Lung (tissue), 12 donors: ENCODE results near the gene LGI4. TPM values are rescaled to one million over a fixed set of nuclear protein-coding genes. Genes with fewer than 3 reads are reported as not detected.

Experiments
- ATAC-seq: fragments of 200-7000 bp; cut with Tn5 transposase; one replicate; pipeline ENCODE4 v1.9.1; 2020; ENCODE audit warnings: moderate number of reproducible peaks; ENCODE audit not compliant: insufficient read depth, low FRiP score
- DNase-seq, 3 donors: peaks; one replicate each; pipeline ENCODE4 v3.0.0-alpha.2; 2013 to 2017
- H3K27ac ChIP-seq, 2 donors: one replicate each; pipeline ENCODE4 v1.5.1; 2013; ENCODE audit warnings: mild to moderate bottlenecking in 2 of 2, moderate library complexity in 2 of 2, control low read depth in 1 of 2, inconsistent platforms in 1 of 2, low read depth in 1 of 2, low read length in 1 of 2
- H3K27me3 ChIP-seq, 3 donors: one replicate each; pipeline ENCODE4 v1.5.1; 2013; ENCODE audit warnings: low read length in 2 of 3; ENCODE audit not compliant: control insufficient read depth in 3 of 3, insufficient read depth in 3 of 3
- H3K36me3 ChIP-seq, 4 donors: one replicate each; pipeline ENCODE4 v1.5.1; 2013; ENCODE audit warnings: low read length in 4 of 4, mild to moderate bottlenecking in 1 of 4, moderate library complexity in 1 of 4; ENCODE audit not compliant: control insufficient read depth in 4 of 4, insufficient read depth in 4 of 4
- H3K4me1 ChIP-seq, 5 donors: one replicate each; pipeline ENCODE4 v1.5.1; 2013; ENCODE audit warnings: low read length in 5 of 5, mild to moderate bottlenecking in 2 of 5, moderate library complexity in 1 of 5; ENCODE audit not compliant: control insufficient read depth in 5 of 5, insufficient read depth in 5 of 5
- H3K4me3 ChIP-seq: one replicate; pipeline ENCODE4 v1.5.1; 2013; ENCODE audit warnings: mild to moderate bottlenecking, control low read depth, moderate library complexity
- H3K9ac ChIP-seq, 2 donors: one replicate each; pipeline ENCODE4 v1.5.1; 2013; ENCODE audit warnings: low read length in 2 of 2, control low read depth in 1 of 2; ENCODE audit not compliant: insufficient read depth in 1 of 2
- H3K9me3 ChIP-seq, 4 donors: one replicate each; pipeline ENCODE4 v1.5.1; 2013; ENCODE audit warnings: low read length in 3 of 4, mild to moderate bottlenecking in 1 of 4, moderate library complexity in 1 of 4; ENCODE audit not compliant: control insufficient read depth in 4 of 4, insufficient read depth in 3 of 4
- CTCF ChIP-seq: IDR thresholded peaks from 2 replicates; pipeline ENCODE4 v1.5.1; 2012; ENCODE audit warnings: mild to moderate bottlenecking; ENCODE audit errors: control extremely low read depth, extremely low read depth
- WGBS, 2 donors: extraction: QIAGEN DNeasy Blood & Tissue Kit; methylation state at CpG; one replicate each; pipeline ENCODE4 v1.1.7; 2013; 5-methylcytosine and 5-hydroxymethylcytosine counted together
- polyA plus RNA-seq, 2 donors: library from polyadenylated mRNA; stranded (reverse); fragments of 200-250 nt; gene quantifications; one replicate each; pipeline ENCODE4 v1.2.1, GENCODE V29; 2013
- total RNA-seq, 2 donors: library from RNA; depleted of rRNA in 1 of 2; stranded (reverse); fragments of >200 nt in 1 of 2; gene quantifications; one replicate each; pipeline ENCODE4 v1.2.1, GENCODE V29; 2014 to 2021
- donor health status: control.
- donor health status: control.
- donor health status: Bipolar disorder and iron deficiency.
- donor health status: healthy.
- donor health status: DM: yes; HTN: yes; CAD: no.

The LGI4 gene
- total and polyA plus RNA-seq, 4 donors, result 1.6 to 11.2 (median 4.1) TPM

GRCh38 chr19:35135389-35135909 is 590 bp upstream of the LGI4 start:
- 1% methylated on average over 6 to 7 of the region's 7 CpGs for WGBS, 2 donors
- DNase-seq (peak; percentile 85 to 92 (median 89)), ATAC-seq (no peak)
- Histone ChIP-seq H3K36me3 (no peaks in the 10 kb centered on the region), H3K27ac (peak overlapping the region in 1 of 2 donors; percentile 30), H3K27me3 (no peaks in the 10 kb centered on the region), H3K9me3 (no peaks in the 10 kb centered on the region), H3K9ac (no peak overlapping the region), H3K4me1 (peaks cover 2 to 32% (median 11%) of the 10 kb centered on the region in 5 donors), H3K4me3 (no peak overlapping the region)
- peak; percentile 66 for TF ChIP-seq CTCF

- H3K9ac ChIP-seq, result no peak overlapping the region
- no peak overlapping the region for H3K4me3 ChIP-seq
Observed at GRCh38 chr19:35133826-35134225, 1.0 kb downstream of the LGI4 start.

GRCh38 chr19:35132254-35132653 is 2.6 kb downstream of the LGI4 start:
- no peaks in the 10 kb centered on the region for H3K9me3 ChIP-seq

More at GRCh38 chr19:35133826-35134225, 1.0 kb downstream of the LGI4 start:
- Histone ChIP-seq H3K27me3 (no peaks in the 10 kb centered on the region), H3K4me1 (peaks cover 0 to 16% (median 11%) of the 10 kb centered on the region in 5 donors), H3K27ac (no peak overlapping the region), H3K9me3 (no peaks in the 10 kb centered on the region), H3K36me3 (no peaks in the 10 kb centered on the region)
- 80 to 89% methylated on average over 11 of the region's 11 CpGs for WGBS, 2 donors
- TF ChIP-seq CTCF, result no peak
- ATAC-seq (no peak), DNase-seq (no peak)

More at GRCh38 chr19:35132254-35132653, 2.6 kb downstream of the LGI4 start:
- no peak for ATAC-seq
- Histone ChIP-seq H3K27me3 (no peaks in the 10 kb centered on the region), H3K36me3 (no peaks in the 10 kb centered on the region), H3K9ac (no peak overlapping the region), H3K4me3 (no peak overlapping the region), H3K4me1 (peaks cover 0 to 8% (median 3%) of the 10 kb centered on the region in 5 donors), H3K27ac (no peak overlapping the region)
- TF ChIP-seq CTCF, result no peak
- DNase-seq, result no peak
